ENCODE measurements around the gene SIGLEC7. TPM values are rescaled to one million over a fixed set of nuclear protein-coding genes. Genes with fewer than 3 reads are reported as not detected.

The SIGLEC7 gene
- total RNA-seq, 4 donors from 2014 or later: not detected

- H3K4me3 ChIP-seq (ENCODE audit: low read depth, poor library complexity, severe bottlenecking): no peak overlapping the region
- WGBS, 2 donors: 65 to 69% methylated on average over 9 of the region's 9 CpGs
- TF ChIP-seq, protein P1, sequence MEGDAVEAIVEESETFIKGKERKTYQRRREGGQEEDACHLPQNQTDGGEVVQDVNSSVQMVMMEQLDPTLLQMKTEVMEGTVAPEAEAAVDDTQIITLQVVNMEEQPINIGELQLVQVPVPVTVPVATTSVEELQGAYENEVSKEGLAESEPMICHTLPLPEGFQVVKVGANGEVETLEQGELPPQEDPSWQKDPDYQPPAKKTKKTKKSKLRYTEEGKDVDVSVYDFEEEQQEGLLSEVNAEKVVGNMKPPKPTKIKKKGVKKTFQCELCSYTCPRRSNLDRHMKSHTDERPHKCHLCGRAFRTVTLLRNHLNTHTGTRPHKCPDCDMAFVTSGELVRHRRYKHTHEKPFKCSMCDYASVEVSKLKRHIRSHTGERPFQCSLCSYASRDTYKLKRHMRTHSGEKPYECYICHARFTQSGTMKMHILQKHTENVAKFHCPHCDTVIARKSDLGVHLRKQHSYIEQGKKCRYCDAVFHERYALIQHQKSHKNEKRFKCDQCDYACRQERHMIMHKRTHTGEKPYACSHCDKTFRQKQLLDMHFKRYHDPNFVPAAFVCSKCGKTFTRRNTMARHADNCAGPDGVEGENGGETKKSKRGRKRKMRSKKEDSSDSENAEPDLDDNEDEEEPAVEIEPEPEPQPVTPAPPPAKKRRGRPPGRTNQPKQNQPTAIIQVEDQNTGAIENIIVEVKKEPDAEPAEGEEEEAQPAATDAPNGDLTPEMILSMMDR (IDR thresholded peaks at IDR 0.05): no peak
- TF ChIP-seq POLR2A (IDR thresholded peaks at IDR 0.05): no peak
- DNase-seq (ENCODE audit: low spot score in 2 of 2): no peak
- intact Hi-C loops (cut with DNase I; ENCODE audit: low total_unique reads): no loop called here
Measured at GRCh38 chr19:51123802-51124201, 18.3 kb upstream of the SIGLEC7 start.

DNA sequence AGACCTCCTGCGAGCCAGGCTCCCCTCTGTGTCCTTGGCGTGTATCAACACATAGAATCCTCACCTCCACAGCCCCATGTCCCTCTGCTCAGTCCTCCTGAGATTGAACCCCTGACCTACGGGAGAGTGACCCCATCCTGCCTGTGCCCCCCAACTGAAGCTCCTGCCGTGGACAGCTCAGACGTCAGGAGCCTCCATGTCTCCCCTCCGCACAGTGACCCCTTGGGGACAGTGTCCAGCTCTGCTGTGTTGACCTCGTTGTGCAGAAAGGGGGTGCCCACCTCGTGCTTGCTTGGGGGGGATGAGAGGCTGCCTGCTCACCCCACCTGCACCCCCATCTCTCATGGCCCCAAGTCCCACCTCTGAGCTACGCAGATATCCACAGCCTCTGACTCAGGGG lies 17.9 kb upstream of the SIGLEC7 start:
- TF ChIP-seq POLR2A (IDR thresholded peaks at IDR 0.05): no peak
- TF ChIP-seq, protein P1 (IDR thresholded peaks at IDR 0.05): no peak
- intact Hi-C loops (cut with DNase I; ENCODE audit: low total_unique reads): no loop called here
- no peak overlapping the region for H3K4me3 ChIP-seq (ENCODE audit: low read depth, poor library complexity, severe bottlenecking)
- no peak for DNase-seq (ENCODE audit: low spot score in 2 of 2)
- 85 to 88% methylated on average over 7 to 9 of the region's 9 CpGs for WGBS, 2 donors

- H3K4me3 ChIP-seq (ENCODE audit: low read depth, poor library complexity, severe bottlenecking): no peak within 1 kb of the TSS
- TF ChIP-seq POLR2A (IDR thresholded peaks at IDR 0.05): no peak
- TF ChIP-seq, protein P1 (IDR thresholded peaks at IDR 0.05): no peak
- peak in 1 of 2 donors; percentile 32 for DNase-seq (ENCODE audit: low spot score in 2 of 2)
- 57 to 73% methylated on average over 14 of the region's 14 CpGs for WGBS, 2 donors
- intact Hi-C loops (cut with DNase I; ENCODE audit: low total_unique reads): no loop called here
Measured at GRCh38 chr19:51124729-51125128, 17.4 kb upstream of the SIGLEC7 start, which contains the start of gene SIGLEC9. Gene SIGLEC9 (plus strand): TSS chr19:51124906. CDS start chr19:51124975, 69 bp downstream.

DNA sequence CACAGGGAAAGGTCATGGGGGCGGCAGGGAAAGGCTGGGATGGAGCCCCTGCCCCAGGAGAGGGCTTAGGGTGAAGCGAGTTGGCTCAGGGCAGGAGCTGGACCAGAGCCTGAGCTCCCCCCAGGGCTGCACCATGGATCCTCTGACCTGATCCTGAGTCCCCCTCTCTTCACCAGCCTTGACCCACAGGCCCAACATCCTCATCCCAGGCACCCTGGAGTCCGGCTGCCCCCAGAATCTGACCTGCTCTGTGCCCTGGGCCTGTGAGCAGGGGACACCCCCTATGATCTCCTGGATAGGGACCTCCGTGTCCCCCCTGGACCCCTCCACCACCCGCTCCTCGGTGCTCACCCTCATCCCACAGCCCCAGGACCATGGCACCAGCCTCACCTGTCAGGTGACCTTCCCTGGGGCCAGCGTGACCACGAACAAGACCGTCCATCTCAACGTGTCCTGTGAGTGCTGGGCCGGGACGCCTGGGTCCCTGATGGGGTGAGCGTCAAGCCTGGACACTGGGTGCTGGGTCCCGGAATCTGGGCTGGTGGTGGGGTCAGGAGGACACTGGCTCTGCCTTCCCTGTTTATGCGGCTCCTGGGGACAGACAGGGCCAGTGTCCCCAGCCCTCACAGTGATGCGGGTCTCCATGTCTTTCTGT lies 16.6 kb upstream of the SIGLEC7 start:
- TF ChIP-seq, protein P1 (IDR thresholded peaks at IDR 0.05): no peak
- no peak for TF ChIP-seq POLR2A (IDR thresholded peaks at IDR 0.05)
- no peak for DNase-seq (ENCODE audit: low spot score in 2 of 2)
- intact Hi-C loops (cut with DNase I; ENCODE audit: low total_unique reads): no loop called here
- WGBS, 2 donors: 87 to 92% methylated on average over 16 of the region's 16 CpGs
- H3K4me3 ChIP-seq (ENCODE audit: low read depth, poor library complexity, severe bottlenecking): no peak overlapping the region

DNA sequence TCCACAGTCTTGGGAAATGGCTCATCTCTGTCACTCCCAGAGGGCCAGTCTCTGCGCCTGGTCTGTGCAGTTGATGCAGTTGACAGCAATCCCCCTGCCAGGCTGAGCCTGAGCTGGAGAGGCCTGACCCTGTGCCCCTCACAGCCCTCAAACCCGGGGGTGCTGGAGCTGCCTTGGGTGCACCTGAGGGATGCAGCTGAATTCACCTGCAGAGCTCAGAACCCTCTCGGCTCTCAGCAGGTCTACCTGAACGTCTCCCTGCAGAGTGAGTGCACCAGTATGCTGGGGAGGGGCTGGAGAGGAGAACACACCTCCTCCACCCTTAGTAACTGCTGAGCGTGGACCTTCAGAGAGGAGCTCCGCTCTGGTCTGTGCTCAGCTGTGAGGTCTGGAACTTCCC lies 15.1 kb upstream of the SIGLEC7 start:
- DNase-seq (ENCODE audit: low spot score in 2 of 2): no peak
- no peak overlapping the region for H3K4me3 ChIP-seq (ENCODE audit: low read depth, poor library complexity, severe bottlenecking)
- intact Hi-C loops (cut with DNase I; ENCODE audit: low total_unique reads): no loop called here
- WGBS, 2 donors: 56 to 57% methylated on average over 5 to 6 of the region's 6 CpGs
- no peak for TF ChIP-seq POLR2A (IDR thresholded peaks at IDR 0.05)
- TF ChIP-seq, protein P1 (IDR thresholded peaks at IDR 0.05): no peak

DNA sequence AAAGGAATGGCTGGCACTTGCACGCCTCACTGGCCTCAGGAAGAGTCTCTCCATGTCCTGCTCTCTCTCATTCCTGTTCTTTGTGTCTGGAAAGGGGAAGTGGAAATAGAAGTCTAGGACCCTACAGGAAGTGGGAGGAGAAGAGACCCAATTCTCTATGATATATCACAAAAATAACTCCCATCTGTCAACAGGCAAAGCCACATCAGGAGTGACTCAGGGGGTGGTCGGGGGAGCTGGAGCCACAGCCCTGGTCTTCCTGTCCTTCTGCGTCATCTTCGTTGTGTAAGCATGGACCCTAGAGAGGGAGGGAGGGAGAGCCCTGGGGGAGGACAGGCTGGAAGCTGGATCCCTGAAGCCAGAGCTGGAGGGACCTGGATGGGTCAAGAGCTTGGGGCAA lies 14.3 kb upstream of the SIGLEC7 start:
- no peak for TF ChIP-seq POLR2A (IDR thresholded peaks at IDR 0.05)
- TF ChIP-seq, protein P1 (IDR thresholded peaks at IDR 0.05): no peak
- no peak overlapping the region for H3K4me3 ChIP-seq (ENCODE audit: low read depth, poor library complexity, severe bottlenecking)
- WGBS, 2 donors: 59 to 62% methylated on average over 4 of the region's 4 CpGs
- DNase-seq (ENCODE audit: low spot score in 2 of 2): peak in 1 of 2 donors; percentile 36
- intact Hi-C loops (cut with DNase I; ENCODE audit: low total_unique reads): no loop called here

All from lower leg skin (tissue), 4 donors.